Mesothelial cell of epicardium (in vitro differentiated cells): ENCODE results near the gene RAB7B. TPM values are rescaled to one million over a fixed set of nuclear protein-coding genes. Genes with fewer than 3 reads are reported as not detected.

Experiments used
- DNase-seq, 2 experiments: peaks; one replicate each; pipeline ENCODE4 v3.0.0; 2021; ENCODE audit warnings: low spot score in 2 of 2; ENCODE audit not compliant: unreplicated experiment in 2 of 2
- H3K27ac Mint-ChIP-seq: 2 replicates; pipeline ENCODE4 v1.8.0; 2021; ENCODE audit warnings: mixed read lengths
- H3K27me3 Mint-ChIP-seq: 2 replicates; pipeline ENCODE4 v1.8.0; 2021; ENCODE audit warnings: low read depth, mixed read lengths
- H3K36me3 Mint-ChIP-seq: 2 replicates; pipeline ENCODE4 v1.8.0; 2021; ENCODE audit warnings: mixed read lengths
- H3K4me1 Mint-ChIP-seq: 2 replicates; pipeline ENCODE4 v1.8.0; 2021; ENCODE audit warnings: mixed read lengths
- H3K4me3 Mint-ChIP-seq: 2 replicates; pipeline ENCODE4 v1.8.0; 2021; ENCODE audit warnings: mild to moderate bottlenecking, moderate library complexity, mixed read lengths
- H3K9me3 Mint-ChIP-seq: 2 replicates; pipeline ENCODE4 v1.8.0; 2021; ENCODE audit warnings: mixed read lengths
- total RNA-seq: library from RNA; stranded (reverse); gene quantifications from 3 replicates; pipeline ENCODE4 v1.2.1, GENCODE V29; 2021
- TF ChIP-seq, protein P1 (sequence below): fragments of 200-600 bp; sonication (generic); IDR thresholded peaks from one replicate; pipeline ENCODE4 v1.5.0; 2021; ENCODE audit warnings: antibody characterized with exemption; ENCODE audit not compliant: unreplicated experiment

Gene RAB7B
- total RNA-seq, 1 donor from 2014 or later: 1.5 TPM

DNA sequence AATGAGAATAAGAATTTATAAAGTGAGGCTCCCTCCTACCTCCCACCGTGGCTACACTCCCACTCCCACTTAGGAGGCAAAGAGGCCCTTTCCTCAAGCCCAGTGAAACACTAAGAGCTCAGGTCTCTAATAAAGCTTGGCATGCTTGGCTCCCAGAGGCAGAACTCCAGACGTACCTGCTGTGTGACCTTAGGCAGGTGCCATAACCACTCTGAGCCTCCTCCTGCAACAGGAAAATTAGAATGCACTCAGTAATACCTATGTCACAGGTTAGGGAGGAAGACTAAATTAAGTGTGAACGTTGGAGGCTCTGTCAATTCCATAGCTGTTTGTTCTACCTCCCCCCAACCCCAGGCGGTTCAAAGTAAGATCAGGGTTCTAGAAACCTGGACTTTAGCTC is 43.4 kb downstream of the RAB7B start:
- Mint-ChIP-seq H3K9me3 (no peaks in the 10 kb centered on the region), H3K27me3 (peaks cover 36% of the 10 kb centered on the region), H3K27ac (no peak overlapping the region), H3K4me3 (no peak overlapping the region), H3K36me3 (no peaks in the 10 kb centered on the region), H3K4me1 (peaks cover 11% of the 10 kb centered on the region)
- no peak for DNase-seq
- TF ChIP-seq, protein P1, sequence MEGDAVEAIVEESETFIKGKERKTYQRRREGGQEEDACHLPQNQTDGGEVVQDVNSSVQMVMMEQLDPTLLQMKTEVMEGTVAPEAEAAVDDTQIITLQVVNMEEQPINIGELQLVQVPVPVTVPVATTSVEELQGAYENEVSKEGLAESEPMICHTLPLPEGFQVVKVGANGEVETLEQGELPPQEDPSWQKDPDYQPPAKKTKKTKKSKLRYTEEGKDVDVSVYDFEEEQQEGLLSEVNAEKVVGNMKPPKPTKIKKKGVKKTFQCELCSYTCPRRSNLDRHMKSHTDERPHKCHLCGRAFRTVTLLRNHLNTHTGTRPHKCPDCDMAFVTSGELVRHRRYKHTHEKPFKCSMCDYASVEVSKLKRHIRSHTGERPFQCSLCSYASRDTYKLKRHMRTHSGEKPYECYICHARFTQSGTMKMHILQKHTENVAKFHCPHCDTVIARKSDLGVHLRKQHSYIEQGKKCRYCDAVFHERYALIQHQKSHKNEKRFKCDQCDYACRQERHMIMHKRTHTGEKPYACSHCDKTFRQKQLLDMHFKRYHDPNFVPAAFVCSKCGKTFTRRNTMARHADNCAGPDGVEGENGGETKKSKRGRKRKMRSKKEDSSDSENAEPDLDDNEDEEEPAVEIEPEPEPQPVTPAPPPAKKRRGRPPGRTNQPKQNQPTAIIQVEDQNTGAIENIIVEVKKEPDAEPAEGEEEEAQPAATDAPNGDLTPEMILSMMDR: no peak

GRCh38 chr1:205955499-205955898 is 47.7 kb downstream of the RAB7B start:
- Mint-ChIP-seq H3K27ac (no peak overlapping the region), H3K36me3 (no peaks in the 10 kb centered on the region), H3K27me3 (peaks cover 51% of the 10 kb centered on the region), H3K4me3 (no peak overlapping the region), H3K4me1 (peaks cover 2% of the 10 kb centered on the region), H3K9me3 (no peaks in the 10 kb centered on the region)
- DNase-seq: no peak
- TF ChIP-seq, protein P1: no peak

- H3K27ac Mint-ChIP-seq: no peak overlapping the region
- no peak for DNase-seq
- H3K9me3 Mint-ChIP-seq: no peaks in the 10 kb centered on the region
- TF ChIP-seq, protein P1: no peak
- no peak overlapping the region for H3K4me3 Mint-ChIP-seq
- peaks cover 2% of the 10 kb centered on the region for H3K4me1 Mint-ChIP-seq
- no peaks in the 10 kb centered on the region for H3K36me3 Mint-ChIP-seq
- H3K27me3 Mint-ChIP-seq: peaks cover 50% of the 10 kb centered on the region
Measured at GRCh38 chr1:205954819-205955404, 48.3 kb downstream of the RAB7B start.

DNA sequence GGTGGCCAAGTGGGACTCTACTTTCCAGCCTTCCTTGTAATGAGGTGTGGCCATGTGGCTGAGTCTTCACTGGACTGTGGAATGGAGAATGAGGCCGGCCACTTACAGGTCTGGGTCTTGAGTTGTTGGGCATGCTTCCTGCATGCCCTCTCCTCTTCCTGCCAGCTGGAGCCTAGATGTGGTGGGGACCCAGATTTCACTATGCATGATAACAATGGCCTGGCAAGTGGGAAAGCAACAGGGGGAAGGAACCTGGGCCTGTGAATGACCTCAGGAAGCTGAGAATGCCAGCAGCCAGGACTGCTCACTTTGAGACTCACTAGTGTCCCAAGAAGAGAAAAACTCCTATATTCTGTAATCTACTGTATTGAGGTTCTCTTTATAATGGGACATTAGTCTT is 51.4 kb downstream of the RAB7B start:
- DNase-seq: no peak
- TF ChIP-seq, protein P1: no peak
- Mint-ChIP-seq H3K9me3 (no peaks in the 10 kb centered on the region), H3K4me3 (no peak overlapping the region), H3K27me3 (peaks cover 44% of the 10 kb centered on the region), H3K36me3 (no peaks in the 10 kb centered on the region), H3K27ac (no peak overlapping the region), H3K4me1 (peaks cover 2% of the 10 kb centered on the region)

- H3K4me1 Mint-ChIP-seq: peaks cover 2% of the 10 kb centered on the region
- H3K36me3 Mint-ChIP-seq: no peaks in the 10 kb centered on the region
- DNase-seq: no peak
- H3K27me3 Mint-ChIP-seq: peaks cover 44% of the 10 kb centered on the region
- TF ChIP-seq, protein P1: no peak
- no peak overlapping the region for H3K27ac Mint-ChIP-seq
- no peak overlapping the region for H3K4me3 Mint-ChIP-seq
- H3K9me3 Mint-ChIP-seq: no peaks in the 10 kb centered on the region
Measured at GRCh38 chr1:205950826-205951549, 52.2 kb downstream of the RAB7B start.
